ENCODE results near the gene IWS1.
A peak's percentile ranks its signal among the peaks of the same experiment; 100 is the strongest.
"Not testable (repeated sequence)": the region's sequence is repeated elsewhere in the genome, so short reads cannot be mapped to it uniquely, and the experiment has no call there.

IWS1 gene

GRCh38 chr2:127454595-127455565 is 71.4 kb downstream of the IWS1 start:
- no peak for DNase-seq (ENCODE audit: low spot score)

GRCh38 chr2:127453392-127454171 is 72.7 kb downstream of the IWS1 start:
- peak; percentile 2 for DNase-seq (ENCODE audit: low spot score)

GRCh38 chr2:127453013-127453391 is 73.3 kb downstream of the IWS1 start:
- no peak for DNase-seq (ENCODE audit: low spot score)

- not testable (repeated sequence) for DNase-seq (ENCODE audit: low spot score)
Measured at GRCh38 chr2:127452423-127452822, 73.9 kb downstream of the IWS1 start.

- DNase-seq (ENCODE audit: low spot score): no peak
Measured at GRCh38 chr2:127451981-127452380, 74.3 kb downstream of the IWS1 start.

GRCh38 chr2:127449898-127450297 is 76.4 kb downstream of the IWS1 start:
- DNase-seq (ENCODE audit: low spot score): no peak

- DNase-seq (ENCODE audit: low spot score): no peak
Measured at GRCh38 chr2:127449414-127449813, 76.9 kb downstream of the IWS1 start.

- no peak for DNase-seq (ENCODE audit: low spot score)
Measured at GRCh38 chr2:127448526-127448925, 77.8 kb downstream of the IWS1 start.

- DNase-seq (ENCODE audit: low spot score): no peak
Measured at GRCh38 chr2:127439343-127439742, 86.9 kb downstream of the IWS1 start.

GRCh38 chr2:127437781-127438726 is 88.2 kb downstream of the IWS1 start:
- no peak for DNase-seq (ENCODE audit: low spot score)

- no peak for DNase-seq (ENCODE audit: low spot score)
Measured at GRCh38 chr2:127437056-127437455, 89.2 kb downstream of the IWS1 start.

- no peak for DNase-seq (ENCODE audit: low spot score)
Measured at GRCh38 chr2:127434515-127434914, 91.8 kb downstream of the IWS1 start.

GRCh38 chr2:127431408-127432023 is 94.8 kb downstream of the IWS1 start:
- DNase-seq (ENCODE audit: low spot score): no peak

Measured in pons (tissue), 1 donor.